A549 (cell line): ENCODE measurements around the gene SBF2. TPM values are rescaled to one million over a fixed set of nuclear protein-coding genes. Genes with fewer than 3 reads are reported as not detected.
A peak's percentile ranks its signal among the peaks of the same experiment; 100 is the strongest.

Experiments used
- ATAC-seq, 2 experiments: fragments of 200-7000 bp in 1 of 2; fragments of >200 bp in 1 of 2; cut with Nextera tagmentation in 1 of 2; cut with Tn5 transposase in 1 of 2; 3 replicates each; pipeline versions ENCODE4 v1.8.0 to v1.9.1; 2018 to 2020; ENCODE audit warnings: mild to moderate bottlenecking in 1 of 2, moderate library complexity in 1 of 2
- CTCF ChIA-PET: fragments of 300-600 bp; sonication (Branson Sonifier 250); formaldehyde crosslinking; extraction: SDS; loops from one replicate; lab custom pipeline; 2021; ENCODE audit warnings: antibody characterized with exemption, inconsistent platforms; lab: Yijun Ruan, JAX
- POLR2A ChIA-PET: fragments of 350-600 bp; formaldehyde crosslinking; extraction: SDS; loops from one replicate; lab custom pipeline; 2021; ENCODE audit warnings: antibody characterized with exemption, inconsistent platforms; lab: Yijun Ruan, JAX
- DNase-seq, 2 experiments: peaks; one replicate each; pipeline versions ENCODE4 v3.0.0 to v3.0.0-alpha.2; 2011 to 2016; ENCODE audit warnings: low read depth in 1 of 2, low spot score in 1 of 2
- FAIRE-seq: peaks from 2 replicates; lab custom pipeline; 2011; peaks lifted over from hg19 to GRCh38; lab: Jason Lieb, UNC
- H3K27ac ChIP-seq, 2 experiments: fragments of >200 bp; sonication (Bioruptor Twin); formaldehyde crosslinking; 3 replicates each; pipeline ENCODE4 v1.5.1; 2016 to 2017
- H3K4me1 ChIP-seq: fragments of >200 bp; sonication (Bioruptor Twin); formaldehyde crosslinking; 3 replicates; pipeline ENCODE4 v1.6.1; 2016
- H3K4me2 ChIP-seq: fragments of >200 bp; sonication (Bioruptor Twin); formaldehyde crosslinking; 3 replicates; pipeline ENCODE4 v1.6.1; 2016
- H3K4me3 ChIP-seq: fragments of >200 bp; sonication (Bioruptor Twin); formaldehyde crosslinking; 3 replicates; pipeline ENCODE4 v1.5.1; 2016
- H3K9me3 ChIP-seq: fragments of >200 bp; sonication (Bioruptor Twin); formaldehyde crosslinking; 3 replicates; pipeline ENCODE4 v1.6.1; 2016
- BHLHE40 ChIP-seq: IDR thresholded peaks from 2 replicates; pipeline ENCODE4 v1.6.1; 2012; ENCODE audit warnings: low read depth, low read length, inconsistent platforms
- CBX2 ChIP-seq: fragments of 200-600 bp; sonication (generic); IDR thresholded peaks from 2 replicates; pipeline ENCODE4 v1.6.1; 2016; ENCODE audit warnings: low read depth, mild to moderate bottlenecking, borderline replicate concordance
- CEBPB ChIP-seq, 2 experiments: fragments of >200 bp in 1 of 2; sonication (Bioruptor Twin) in 1 of 2; formaldehyde crosslinking in 1 of 2; IDR thresholded peaks; 2 replicates each; pipeline ENCODE4 v1.6.1; 2012 to 2016
- EP300 ChIP-seq, 2 experiments: fragments of >200 bp; sonication (Bioruptor Twin); formaldehyde crosslinking; IDR thresholded peaks; 2 replicates in 1 of 2; 3 replicates in 1 of 2; pipeline ENCODE4 v1.6.1; 2016 to 2017
- ESRRA ChIP-seq: fragments of 150-350 bp; IDR thresholded peaks from 2 replicates; pipeline ENCODE4 v1.6.1; 2014; ENCODE audit warnings: mild to moderate bottlenecking, low read length, borderline replicate concordance
- GATA3 ChIP-seq: IDR thresholded peaks from 2 replicates; pipeline ENCODE4 v1.6.1; 2012; ENCODE audit warnings: borderline replicate concordance
- HDAC2 ChIP-seq: fragments of 200-600 bp; sonication (generic); IDR thresholded peaks from 2 replicates; pipeline ENCODE4 v1.6.1; 2016
- HOXB13 ChIP-seq: fragments of 250-450 bp; sonication (Bioruptor Pico); IDR thresholded peaks from 2 replicates; pipeline ENCODE4 v1.5.0; 2020; ENCODE audit warnings: low read depth, mild to moderate bottlenecking, moderate library complexity
- MAFK ChIP-seq: fragments of 450-650 bp; IDR thresholded peaks from 2 replicates; pipeline ENCODE4 v1.6.1; 2014; ENCODE audit not compliant: partially characterized antibody
- MAZ ChIP-seq: fragments of 150-350 bp; IDR thresholded peaks from 2 replicates; pipeline ENCODE4 v1.6.1; 2014; ENCODE audit warnings: antibody characterized with exemption, low read depth, low read length, borderline replicate concordance
- MYC ChIP-seq: IDR thresholded peaks from 2 replicates; pipeline ENCODE4 v1.6.1; 2012; ENCODE audit warnings: mild to moderate bottlenecking, inconsistent platforms, low read length, improper control_type of control experiment, borderline replicate concordance
- NFE2L2 ChIP-seq: fragments of 150-350 bp; conservative IDR thresholded peaks from 2 replicates; pipeline ENCODE4 v1.6.1; 2014; ENCODE audit warnings: low read length
- NPAS2 ChIP-seq: fragments of 250-450 bp; sonication (Bioruptor Pico); IDR thresholded peaks from 2 replicates; pipeline ENCODE4 v1.8.0; 2022; ENCODE audit warnings: mild to moderate bottlenecking, moderate library complexity, borderline replicate concordance
- POLR2A ChIP-seq: IDR thresholded peaks from 2 replicates; pipeline ENCODE4 v1.6.1; 2012; ENCODE audit warnings: mild to moderate bottlenecking, low read length
- POLR2AphosphoS2 ChIP-seq: conservative IDR thresholded peaks from 2 replicates; pipeline ENCODE4 v1.6.1; 2012; ENCODE audit warnings: low read length, improper control_type of control experiment, inconsistent platforms
- RAD21 ChIP-seq, 2 experiments: fragments of >200 bp in 1 of 2; sonication (Bioruptor Twin) in 1 of 2; formaldehyde crosslinking in 1 of 2; IDR thresholded peaks in 1 of 2; conservative IDR thresholded peaks in 1 of 2; 2 replicates in 1 of 2; 3 replicates in 1 of 2; pipeline ENCODE4 v1.6.1; 2012 to 2018; ENCODE audit warnings: inconsistent platforms in 1 of 2
- RFX5 ChIP-seq: fragments of 450-650 bp; IDR thresholded peaks from 2 replicates; pipeline ENCODE4 v1.7.1; 2014; ENCODE audit warnings: antibody characterized with exemption, mild to moderate bottlenecking, moderate library complexity
- SMC3 ChIP-seq: fragments of >200 bp; sonication (Bioruptor Twin); formaldehyde crosslinking; IDR thresholded peaks from 3 replicates; pipeline ENCODE4 v1.6.1; 2018; ENCODE audit warnings: inconsistent platforms
- TFCP2L1 ChIP-seq: fragments of 250-450 bp; sonication (Bioruptor Pico); IDR thresholded peaks from 2 replicates; pipeline ENCODE4 v1.5.0; 2021; ENCODE audit warnings: mild to moderate bottlenecking
- TP53 ChIP-seq: fragments of 250-450 bp; sonication (Bioruptor Pico); IDR thresholded peaks from 2 replicates; pipeline ENCODE4 v1.5.0; 2021; ENCODE audit warnings: mild to moderate bottlenecking, moderate library complexity
- ZSCAN20 ChIP-seq: fragments of 250-450 bp; sonication (Bioruptor Pico); IDR thresholded peaks from 2 replicates; pipeline ENCODE4 v1.8.0; 2022; ENCODE audit warnings: mild to moderate bottlenecking, moderate library complexity
- WGBS: methylation state at CpG from one replicate; pipeline ENCODE4 v1.1.6; 2017; ENCODE audit errors: missing lambda C conversion rate; 5-methylcytosine and 5-hydroxymethylcytosine counted together
- polyA plus RNA-seq, 4 experiments: library from polyadenylated mRNA; depleted of rRNA in 3 of 4; stranded (reverse); fragments of >200 nt; fragmentation: RNase III in 1 of 4; extraction: RNeasy Plus Mini Kit Qiagen cat#74134 plus additional on column Dnase treatment in 1 of 4; gene quantifications; 2 replicates in 3 of 4; 3 replicates in 1 of 4; pipeline ENCODE4 v1.2.3, GENCODE V29; 2011 to 2017
- TF ChIP-seq, protein P1 (sequence below): fragments of 150-350 bp; IDR thresholded peaks from 2 replicates; pipeline ENCODE4 v1.6.1; 2014; ENCODE audit warnings: low read depth, mild to moderate bottlenecking, low read length
- TF ChIP-seq, protein P2 (sequence below): IDR thresholded peaks from 2 replicates; pipeline ENCODE4 v1.6.1; 2012; ENCODE audit warnings: low read depth, borderline replicate concordance

Gene SBF2
- polyA plus RNA-seq, 2 of the 4 experiments (the other 2 are of a cell fraction): 11.1 to 49.6 TPM

DNA sequence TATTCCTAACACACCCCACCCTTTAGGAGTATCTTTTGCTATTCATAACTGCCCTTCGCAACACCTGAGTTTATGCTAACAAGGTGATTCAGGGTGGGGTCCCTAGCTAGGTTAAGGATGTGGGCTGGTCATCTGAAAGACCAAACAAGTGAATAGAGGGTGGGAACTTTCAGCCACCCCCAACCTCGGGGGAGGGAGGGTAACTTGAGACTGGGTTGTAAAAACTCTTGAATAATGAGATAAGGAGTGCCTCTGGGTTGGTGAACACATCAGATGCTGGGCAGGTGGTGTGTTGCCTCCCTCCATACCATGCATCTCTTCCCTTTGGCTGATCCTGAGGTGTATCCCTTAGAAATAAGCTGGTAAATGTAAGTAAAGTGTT, 518.6 kb downstream of the SBF2 start:
- ChIA-PET CTCF (interaction anchor here (1.5 to 2.5 kb wide), 3 partner anchors 13 to 529 kb away, joined by 3 to 7 read pairs (median 7); partner anchors contain the start of gene ADM), POLR2A (interaction anchor here (0.8 kb wide), 1 partner anchor 199 kb away, joined by 3 read pairs; no protein-coding TSS in a partner anchor)
- 63% methylated on average over 2 of the region's 2 CpGs for WGBS
- DNase-seq: no peak
- no peak for TF ChIP-seq RAD21 (conservative IDR thresholded peaks at IDR 0.05 in 1 of 2, IDR thresholded peaks at IDR 0.05 in 1 of 2)
- TF ChIP-seq BHLHE40: no peak
- TF ChIP-seq NPAS2 (CRISPR knock-in tag): no peak
- no peak for TF ChIP-seq EP300 (IDR thresholded peaks at IDR 0.05)
- no peak for TF ChIP-seq SMC3
- TF ChIP-seq HOXB13: no peak
- Histone ChIP-seq H3K27ac (peak overlapping the region; percentile 7 to 35; a peak in 3 of 6 replicates), H3K4me3 (no peak overlapping the region), H3K4me1 (peaks cover 31% of the 10 kb centered on the region), H3K9me3 (no peaks in the 10 kb centered on the region), H3K4me2 (peak overlapping the region; percentile 56)
- no peak for FAIRE-seq
- ATAC-seq: no peak; a peak in 1 of 6 replicates

DNA sequence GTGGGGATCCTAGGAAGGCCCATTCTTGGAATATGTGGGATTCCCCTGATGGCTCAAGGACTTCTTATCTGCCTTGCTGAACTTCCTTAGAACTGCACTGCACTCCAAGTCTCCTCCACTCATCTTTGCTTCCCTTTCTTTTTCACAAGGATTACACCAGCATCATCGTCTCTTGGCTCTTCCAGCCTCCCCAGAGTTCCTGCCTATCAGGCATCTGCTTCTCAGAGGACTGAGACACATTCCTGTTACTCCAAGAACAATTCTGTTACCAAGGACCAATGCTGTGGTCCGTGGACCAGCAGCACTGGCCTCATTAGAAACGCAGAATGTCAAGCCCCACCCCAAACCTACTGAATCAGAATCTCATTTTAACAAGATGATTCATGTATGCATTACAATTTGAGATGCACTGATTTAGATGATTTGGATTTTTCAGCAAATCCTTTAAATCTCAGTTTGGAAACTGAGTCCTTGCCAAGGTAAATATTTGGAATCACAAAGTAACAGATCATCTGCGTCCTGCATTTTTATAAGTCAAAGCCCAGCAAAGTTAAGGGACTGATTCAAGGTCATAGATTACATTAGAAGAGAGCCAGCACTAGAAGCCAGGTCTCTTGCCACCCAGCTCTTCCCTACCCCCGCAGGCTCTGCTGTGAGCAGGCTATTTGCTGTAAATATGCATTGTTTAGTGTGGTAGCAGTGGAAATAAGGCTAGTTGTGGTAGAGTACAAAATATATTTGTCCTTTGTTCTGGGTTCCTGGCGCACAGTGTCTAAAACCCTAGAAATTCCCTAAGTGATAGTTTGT, 519.2 kb downstream of the SBF2 start:
- no peaks in the 10 kb centered on the region for H3K9me3 ChIP-seq
- POLR2A ChIA-PET: no interaction called here

DNA sequence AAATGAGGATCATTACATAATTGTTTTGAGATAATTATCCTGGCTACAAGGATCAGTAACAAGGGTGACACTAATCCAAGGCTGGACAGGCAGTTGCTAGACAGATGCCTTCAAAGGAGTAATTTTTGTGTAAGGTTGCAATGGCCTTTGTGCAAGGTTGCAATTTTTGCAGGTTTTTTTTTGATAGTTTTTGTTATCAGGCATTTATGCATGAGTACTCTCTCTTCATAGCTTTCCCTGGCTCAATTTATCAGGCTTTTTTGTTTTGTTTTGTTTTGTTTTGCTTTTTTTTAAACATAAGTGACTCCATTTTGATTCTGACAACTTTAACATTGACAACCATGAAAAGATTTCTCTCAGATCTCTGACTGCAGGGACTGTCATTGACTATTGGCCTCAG, 519.9 kb downstream of the SBF2 start:
- ATAC-seq (no peak), FAIRE-seq (no peak), DNase-seq (no peak)
- Histone ChIP-seq H3K4me2 (no peak overlapping the region), H3K27ac (peak overlapping the region in 1 of 2 experiments; percentile 35; a peak in 3 of 6 replicates), H3K9me3 (no peaks in the 10 kb centered on the region), H3K4me1 (peaks cover 31% of the 10 kb centered on the region), H3K4me3 (no peak overlapping the region)
- TF ChIP-seq ZSCAN20 (no peak), MAFK (peak; percentile 72), SMC3 (no peak), MYC (no peak), HDAC2 (no peak), RAD21 (conservative IDR thresholded peaks at IDR 0.05 in 1 of 2, IDR thresholded peaks at IDR 0.05 in 1 of 2) (no peak), ESRRA (no peak)
- ChIA-PET POLR2A (no interaction called here), CTCF (interaction anchor here (2.5 kb wide), 1 partner anchor 12 kb away, joined by 7 read pairs; no protein-coding TSS in a partner anchor)

More for the DNA sequence above, 519.2 kb downstream of the SBF2 start:
- TF ChIP-seq CEBPB (IDR thresholded peaks at IDR 0.05) (no peak), GATA3 (peak; percentile 50; the same call in 1 of the 2 replicates), CBX2 (no peak), MAZ (no peak), POLR2AphosphoS2 (no peak)
- TF ChIP-seq, protein P1, sequence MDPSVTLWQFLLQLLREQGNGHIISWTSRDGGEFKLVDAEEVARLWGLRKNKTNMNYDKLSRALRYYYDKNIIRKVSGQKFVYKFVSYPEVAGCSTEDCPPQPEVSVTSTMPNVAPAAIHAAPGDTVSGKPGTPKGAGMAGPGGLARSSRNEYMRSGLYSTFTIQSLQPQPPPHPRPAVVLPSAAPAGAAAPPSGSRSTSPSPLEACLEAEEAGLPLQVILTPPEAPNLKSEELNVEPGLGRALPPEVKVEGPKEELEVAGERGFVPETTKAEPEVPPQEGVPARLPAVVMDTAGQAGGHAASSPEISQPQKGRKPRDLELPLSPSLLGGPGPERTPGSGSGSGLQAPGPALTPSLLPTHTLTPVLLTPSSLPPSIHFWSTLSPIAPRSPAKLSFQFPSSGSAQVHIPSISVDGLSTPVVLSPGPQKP: no peak
- TF ChIP-seq, all 56 proteins: peak for 1
- no peak for FAIRE-seq
- H3K4me3 ChIP-seq: no peak overlapping the region
- peaks cover 31% of the 10 kb centered on the region for H3K4me1 ChIP-seq
- WGBS: 26% methylated on average over 6 of the region's 6 CpGs
- peak in 1 of 2 experiments; percentile 20 for DNase-seq
- peak; percentile 66 to 77; a peak in 4 of 6 replicates for ATAC-seq
- H3K4me2 ChIP-seq: peak overlapping the region; percentile 56
- H3K27ac ChIP-seq: peak overlapping the region; percentile 7 to 35; a peak in 3 of 6 replicates
- CTCF ChIA-PET: interaction anchor here (1.5 to 2.5 kb wide), 2 partner anchors 13 to 221 kb away, joined by 3 to 7 read pairs; no protein-coding TSS in a partner anchor

DNA sequence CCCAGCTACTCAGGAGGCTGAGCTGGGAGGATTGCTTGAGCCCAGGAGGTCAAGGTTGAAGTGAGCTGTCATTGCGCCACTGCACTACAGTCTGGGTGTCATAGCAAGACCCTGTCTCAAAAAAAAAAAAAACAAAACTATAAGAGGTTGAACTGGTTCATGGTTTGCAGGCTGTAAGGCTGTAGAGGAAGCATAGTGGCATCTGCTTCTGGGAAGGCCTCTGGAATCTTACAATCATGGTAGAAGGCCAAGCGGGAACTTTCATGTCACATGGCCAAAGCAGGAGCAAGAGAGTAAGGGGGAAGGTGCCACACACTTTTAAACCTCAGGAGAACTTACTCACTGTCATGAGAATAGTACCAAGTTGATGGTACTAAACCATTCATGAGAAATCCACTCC, 520.5 kb downstream of the SBF2 start:
- 100% methylated on average over 2 of the region's 2 CpGs for WGBS
- TF ChIP-seq CBX2 (no peak), TFCP2L1 (CRISPR knock-in tag) (no peak), NFE2L2 (no peak), POLR2A (no peak), RFX5 (no peak), TP53 (CRISPR knock-in tag) (no peak)
- TF ChIP-seq, protein P2, sequence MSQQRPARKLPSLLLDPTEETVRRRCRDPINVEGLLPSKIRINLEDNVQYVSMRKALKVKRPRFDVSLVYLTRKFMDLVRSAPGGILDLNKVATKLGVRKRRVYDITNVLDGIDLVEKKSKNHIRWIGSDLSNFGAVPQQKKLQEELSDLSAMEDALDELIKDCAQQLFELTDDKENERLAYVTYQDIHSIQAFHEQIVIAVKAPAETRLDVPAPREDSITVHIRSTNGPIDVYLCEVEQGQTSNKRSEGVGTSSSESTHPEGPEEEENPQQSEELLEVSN: no peak
- Histone ChIP-seq H3K4me1 (peaks cover 31% of the 10 kb centered on the region), H3K4me2 (no peak overlapping the region), H3K27ac (no peak overlapping the region), H3K4me3 (no peak overlapping the region), H3K9me3 (no peaks in the 10 kb centered on the region)
- DNase-seq (no peak), FAIRE-seq (no peak), ATAC-seq (no peak)
- POLR2A ChIA-PET: no interaction called here
- CTCF ChIA-PET: interaction anchor here (2.5 kb wide), 1 partner anchor 11 kb away, joined by 7 read pairs; no protein-coding TSS in a partner anchor
